ENCODE results near the gene CENPU.
"Not testable (repeated sequence)": the region's sequence is repeated elsewhere in the genome, so short reads cannot be mapped to it uniquely, and the experiment has no call there.

Gene CENPU

GRCh38 chr4:184751585-184751956, 17.7 kb upstream of the CENPU start:
- DNase-seq, result no peak

GRCh38 chr4:184750926-184751584, 17.2 kb upstream of the CENPU start:
- DNase-seq, result no peak

GRCh38 chr4:184748251-184748652, 14.4 kb upstream of the CENPU start:
- DNase-seq, result no peak

GRCh38 chr4:184747034-184747830, 13.3 kb upstream of the CENPU start:
- no peak for DNase-seq

- DNase-seq, result peak; percentile 67
Measured at GRCh38 chr4:184745831-184746795, 12.2 kb upstream of the CENPU start.

- no peak for DNase-seq
Measured at GRCh38 chr4:184744236-184744635, 10.3 kb upstream of the CENPU start.

GRCh38 chr4:184743650-184744049, 9.8 kb upstream of the CENPU start:
- no peak for DNase-seq

- DNase-seq, result not testable (repeated sequence)
Measured at GRCh38 chr4:184741651-184742050, 7.8 kb upstream of the CENPU start.

- no peak for DNase-seq
Measured at GRCh38 chr4:184740980-184741391, 7.1 kb upstream of the CENPU start.

GRCh38 chr4:184739575-184739974, 5.7 kb upstream of the CENPU start:
- DNase-seq, result peak; percentile 19

- DNase-seq, result no peak
Measured at GRCh38 chr4:184734758-184735157, 862 bp upstream of the CENPU start.

GRCh38 chr4:184732126-184732525, 1.8 kb downstream of the CENPU start:
- DNase-seq, result no peak

- no peak for DNase-seq
Measured at GRCh38 chr4:184731056-184731455, 2.8 kb downstream of the CENPU start.

GRCh38 chr4:184729946-184730345, 4.0 kb downstream of the CENPU start:
- no peak for DNase-seq

- no peak for DNase-seq
Measured at GRCh38 chr4:184728858-184729257, 5.0 kb downstream of the CENPU start.

- no peak for DNase-seq
Measured at GRCh38 chr4:184727430-184727829, 6.5 kb downstream of the CENPU start.

GRCh38 chr4:184722798-184723197, 11.1 kb downstream of the CENPU start:
- DNase-seq, result no peak

- DNase-seq, result no peak
Measured at GRCh38 chr4:184721254-184721653, 12.6 kb downstream of the CENPU start.

- no peak for DNase-seq
Measured at GRCh38 chr4:184719407-184719806, 14.5 kb downstream of the CENPU start.

GRCh38 chr4:184715526-184715925, 18.4 kb downstream of the CENPU start:
- no peak for DNase-seq

- DNase-seq, result no peak
Measured at GRCh38 chr4:184713887-184714286, 20.0 kb downstream of the CENPU start.

- no peak for DNase-seq
Measured at GRCh38 chr4:184712322-184712721, 21.6 kb downstream of the CENPU start.

GRCh38 chr4:184706453-184706852, 27.4 kb downstream of the CENPU start:
- no peak for DNase-seq
